ENCODE measurements around the gene RAB3IL1.

DNA sequence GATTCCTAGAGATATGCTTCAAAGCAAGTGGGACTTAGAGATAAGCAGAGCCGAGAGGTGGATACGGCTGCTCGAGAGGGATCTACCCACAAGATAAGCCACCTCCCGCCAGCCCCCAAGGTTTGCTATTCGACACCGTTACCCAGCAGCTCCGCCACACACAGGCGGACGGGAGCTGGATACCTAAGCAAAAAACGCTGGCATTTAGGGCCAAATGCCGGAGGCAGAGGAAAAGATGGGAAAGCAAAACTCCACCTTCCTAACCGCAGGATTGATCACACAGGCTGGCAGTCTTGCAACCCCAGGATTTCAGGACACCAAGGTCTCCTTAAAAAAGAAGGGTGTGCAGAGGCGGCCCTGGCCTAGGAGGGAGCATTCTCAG, 49.4 kb upstream of the RAB3IL1 start:
- TF ChIP-seq ZBTB17 (tag by site-specific recombination; IDR thresholded peaks at IDR 0.05) (no peak), ZIC2 (tag by site-specific recombination; IDR thresholded peaks at IDR 0.05) (no peak), ZNF248 (tag by site-specific recombination; IDR thresholded peaks at IDR 0.05) (no peak), YY1 (tag by site-specific recombination; IDR thresholded peaks at IDR 0.05) (no peak), TCF7L2 (IDR thresholded peaks at IDR 0.05; ENCODE audit: borderline replicate concordance, low read depth, low read length) (no peak)
- TF ChIP-seq, protein P1, sequence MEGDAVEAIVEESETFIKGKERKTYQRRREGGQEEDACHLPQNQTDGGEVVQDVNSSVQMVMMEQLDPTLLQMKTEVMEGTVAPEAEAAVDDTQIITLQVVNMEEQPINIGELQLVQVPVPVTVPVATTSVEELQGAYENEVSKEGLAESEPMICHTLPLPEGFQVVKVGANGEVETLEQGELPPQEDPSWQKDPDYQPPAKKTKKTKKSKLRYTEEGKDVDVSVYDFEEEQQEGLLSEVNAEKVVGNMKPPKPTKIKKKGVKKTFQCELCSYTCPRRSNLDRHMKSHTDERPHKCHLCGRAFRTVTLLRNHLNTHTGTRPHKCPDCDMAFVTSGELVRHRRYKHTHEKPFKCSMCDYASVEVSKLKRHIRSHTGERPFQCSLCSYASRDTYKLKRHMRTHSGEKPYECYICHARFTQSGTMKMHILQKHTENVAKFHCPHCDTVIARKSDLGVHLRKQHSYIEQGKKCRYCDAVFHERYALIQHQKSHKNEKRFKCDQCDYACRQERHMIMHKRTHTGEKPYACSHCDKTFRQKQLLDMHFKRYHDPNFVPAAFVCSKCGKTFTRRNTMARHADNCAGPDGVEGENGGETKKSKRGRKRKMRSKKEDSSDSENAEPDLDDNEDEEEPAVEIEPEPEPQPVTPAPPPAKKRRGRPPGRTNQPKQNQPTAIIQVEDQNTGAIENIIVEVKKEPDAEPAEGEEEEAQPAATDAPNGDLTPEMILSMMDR (tag by site-specific recombination; IDR thresholded peaks at IDR 0.05): no peak
- TF ChIP-seq, protein P2, sequence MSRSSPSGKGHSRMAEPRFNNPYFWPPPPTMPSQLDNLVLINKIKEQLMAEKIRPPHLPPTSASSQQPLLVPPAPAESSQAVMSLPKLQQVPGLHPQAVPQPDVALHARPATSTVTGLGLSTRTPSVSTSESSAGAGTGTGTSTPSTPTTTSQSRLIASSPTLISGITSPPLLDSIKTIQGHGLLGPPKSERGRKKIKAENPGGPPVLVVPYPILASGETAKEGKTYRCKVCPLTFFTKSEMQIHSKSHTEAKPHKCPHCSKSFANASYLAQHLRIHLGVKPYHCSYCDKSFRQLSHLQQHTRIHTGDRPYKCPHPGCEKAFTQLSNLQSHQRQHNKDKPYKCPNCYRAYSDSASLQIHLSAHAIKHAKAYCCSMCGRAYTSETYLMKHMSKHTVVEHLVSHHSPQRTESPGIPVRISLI (tag by site-specific recombination; IDR thresholded peaks at IDR 0.05): no peak
- TF ChIP-seq, protein P3, sequence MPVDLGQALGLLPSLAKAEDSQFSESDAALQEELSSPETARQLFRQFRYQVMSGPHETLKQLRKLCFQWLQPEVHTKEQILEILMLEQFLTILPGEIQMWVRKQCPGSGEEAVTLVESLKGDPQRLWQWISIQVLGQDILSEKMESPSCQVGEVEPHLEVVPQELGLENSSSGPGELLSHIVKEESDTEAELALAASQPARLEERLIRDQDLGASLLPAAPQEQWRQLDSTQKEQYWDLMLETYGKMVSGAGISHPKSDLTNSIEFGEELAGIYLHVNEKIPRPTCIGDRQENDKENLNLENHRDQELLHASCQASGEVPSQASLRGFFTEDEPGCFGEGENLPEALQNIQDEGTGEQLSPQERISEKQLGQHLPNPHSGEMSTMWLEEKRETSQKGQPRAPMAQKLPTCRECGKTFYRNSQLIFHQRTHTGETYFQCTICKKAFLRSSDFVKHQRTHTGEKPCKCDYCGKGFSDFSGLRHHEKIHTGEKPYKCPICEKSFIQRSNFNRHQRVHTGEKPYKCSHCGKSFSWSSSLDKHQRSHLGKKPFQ (tag by site-specific recombination; IDR thresholded peaks at IDR 0.05): no peak
